Activated CD8-positive, alpha-beta memory T cell treated with anti-CD3 and anti-CD28 coated beads for 48 hours (primary cell): ENCODE results near the gene RPS6KL1.

Experiments used
- DNase-seq, 3 experiments: peaks; one replicate each; pipeline ENCODE4 v3.0.0-alpha.2; 2020; ENCODE audit warnings: low read depth in 2 of 3, low spot score in 2 of 3

Gene RPS6KL1, protein sequence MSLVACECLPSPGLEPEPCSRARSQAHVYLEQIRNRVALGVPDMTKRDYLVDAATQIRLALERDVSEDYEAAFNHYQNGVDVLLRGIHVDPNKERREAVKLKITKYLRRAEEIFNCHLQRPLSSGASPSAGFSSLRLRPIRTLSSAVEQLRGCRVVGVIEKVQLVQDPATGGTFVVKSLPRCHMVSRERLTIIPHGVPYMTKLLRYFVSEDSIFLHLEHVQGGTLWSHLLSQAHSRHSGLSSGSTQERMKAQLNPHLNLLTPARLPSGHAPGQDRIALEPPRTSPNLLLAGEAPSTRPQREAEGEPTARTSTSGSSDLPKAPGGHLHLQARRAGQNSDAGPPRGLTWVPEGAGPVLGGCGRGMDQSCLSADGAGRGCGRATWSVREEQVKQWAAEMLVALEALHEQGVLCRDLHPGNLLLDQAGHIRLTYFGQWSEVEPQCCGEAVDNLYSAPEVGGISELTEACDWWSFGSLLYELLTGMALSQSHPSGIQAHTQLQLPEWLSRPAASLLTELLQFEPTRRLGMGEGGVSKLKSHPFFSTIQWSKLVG

DNA sequence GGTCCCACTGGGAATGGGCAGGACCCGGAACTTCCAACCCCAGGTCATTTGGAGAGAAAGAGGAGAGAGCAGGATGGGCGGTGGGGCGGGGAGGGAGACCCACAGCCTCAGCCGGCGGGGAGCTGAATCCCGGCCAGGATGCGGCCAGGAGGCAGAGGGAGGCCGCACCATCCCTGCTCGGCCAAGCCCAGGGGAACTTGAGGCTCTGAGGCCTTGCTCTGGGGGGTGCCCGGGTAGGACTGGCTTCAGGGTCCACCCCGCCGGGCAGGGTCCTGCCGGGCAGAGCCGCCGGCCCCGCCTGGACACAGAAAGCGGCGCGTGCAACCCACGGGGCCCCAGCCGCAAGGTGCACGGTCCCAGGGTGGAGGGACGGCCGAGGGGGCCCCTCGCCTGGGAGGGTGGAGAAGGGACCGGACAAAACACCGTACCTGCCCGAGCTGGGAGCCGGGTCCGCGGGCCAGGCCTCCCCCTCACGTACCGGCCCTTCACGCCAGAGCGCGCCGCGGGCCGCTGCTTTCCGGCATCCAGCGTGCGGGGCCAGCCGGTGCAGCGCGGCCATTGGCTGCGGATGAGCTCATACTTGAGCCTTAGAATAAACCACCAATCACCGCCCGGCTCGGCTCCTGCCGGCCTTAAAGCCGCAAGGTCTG is at the start of gene RPS6KL1:
TSS of gene RPS6KL1 (minus strand) at position 509 of the 650 bp plus-strand sequence. CDS start 1,719 bp downstream, outside the sequence.
- DNase-seq = peak in 2 of 3 experiments; percentile 46

DNA sequence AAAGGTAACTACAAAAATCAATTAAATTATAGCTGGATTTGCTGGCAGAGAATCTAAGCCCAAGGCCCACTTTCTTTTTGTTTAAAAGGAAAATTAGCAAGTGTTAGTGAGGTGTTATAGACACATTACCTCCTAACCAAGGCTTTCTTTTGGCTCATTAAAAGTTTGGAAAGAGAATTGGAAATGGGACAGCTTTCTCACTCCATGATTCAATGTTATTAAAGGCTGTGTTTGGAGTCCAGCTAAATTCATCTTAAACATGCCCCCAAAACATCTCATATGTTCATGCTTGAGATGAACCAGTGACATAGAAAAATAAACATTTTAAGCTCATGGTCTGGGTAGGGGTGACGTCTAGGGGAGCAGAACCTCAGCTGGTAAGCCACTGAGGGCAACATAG is 45.8 kb upstream of the RPS6KL1 start:
- no peak for DNase-seq

DNA sequence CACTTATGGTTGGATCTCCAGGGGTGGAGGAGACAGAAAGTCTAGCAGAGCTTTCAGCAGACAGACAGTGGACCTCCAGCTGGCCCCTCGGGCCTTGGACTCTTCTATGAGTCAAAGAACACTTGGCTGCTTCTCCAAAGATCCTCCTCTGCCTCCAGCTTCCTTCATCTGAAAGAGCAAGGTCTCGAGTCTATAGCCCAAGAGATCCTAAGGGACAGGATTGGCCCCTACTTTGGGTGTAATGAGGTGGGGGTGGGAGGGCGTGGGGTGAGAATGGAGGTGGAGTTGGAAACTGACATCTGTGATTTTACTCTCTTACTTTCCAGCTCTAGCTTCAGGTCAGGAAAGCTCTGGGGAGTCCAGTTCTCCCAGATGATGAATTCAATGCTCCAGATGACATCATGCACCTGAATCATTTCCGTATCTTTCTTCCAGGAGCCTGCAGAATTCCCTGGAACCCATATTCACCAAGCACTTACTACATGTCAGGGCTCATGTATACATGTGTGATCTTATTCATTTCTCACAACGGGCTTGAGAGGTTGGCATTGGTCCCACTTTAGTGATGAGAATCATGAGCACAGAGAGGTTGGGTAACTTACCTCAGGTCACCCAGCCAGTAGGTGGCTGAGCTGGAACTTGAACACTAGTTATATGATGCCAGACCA is 42.6 kb upstream of the RPS6KL1 start:
- no peak for DNase-seq

DNA sequence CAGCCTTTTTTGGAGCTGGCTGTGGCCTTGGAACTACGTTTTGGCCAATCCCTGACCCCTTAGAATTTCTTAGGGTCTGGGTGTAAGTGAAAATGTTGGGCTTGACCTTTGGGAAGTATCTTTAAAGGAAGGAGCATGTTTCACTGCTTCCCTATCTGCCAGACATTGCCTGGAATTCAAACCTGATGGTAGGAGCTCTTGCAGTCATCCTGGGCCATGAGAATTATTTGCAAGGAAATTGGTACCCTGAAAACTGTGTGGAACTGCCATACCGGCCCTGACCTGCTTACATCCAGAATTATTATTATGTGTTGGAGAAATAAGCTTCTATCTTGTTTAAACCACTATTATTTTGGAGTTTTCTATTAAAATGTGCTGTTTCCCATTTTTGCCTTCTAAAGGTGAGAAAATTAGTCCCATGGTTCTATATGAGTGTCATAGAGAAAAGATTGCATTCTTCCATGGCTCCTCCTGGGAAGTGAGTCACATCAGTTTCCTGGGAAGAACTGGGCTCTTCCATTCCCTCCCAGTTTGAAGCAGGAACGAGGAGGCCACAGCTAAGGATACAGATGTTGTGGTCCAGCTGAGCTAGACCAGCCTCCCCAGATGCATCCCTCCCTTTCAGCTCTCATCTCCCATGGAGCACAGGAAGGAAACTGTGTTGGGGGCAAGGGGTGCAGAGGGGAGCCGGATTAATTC is 41.9 kb upstream of the RPS6KL1 start:
- no peak for DNase-seq

DNA sequence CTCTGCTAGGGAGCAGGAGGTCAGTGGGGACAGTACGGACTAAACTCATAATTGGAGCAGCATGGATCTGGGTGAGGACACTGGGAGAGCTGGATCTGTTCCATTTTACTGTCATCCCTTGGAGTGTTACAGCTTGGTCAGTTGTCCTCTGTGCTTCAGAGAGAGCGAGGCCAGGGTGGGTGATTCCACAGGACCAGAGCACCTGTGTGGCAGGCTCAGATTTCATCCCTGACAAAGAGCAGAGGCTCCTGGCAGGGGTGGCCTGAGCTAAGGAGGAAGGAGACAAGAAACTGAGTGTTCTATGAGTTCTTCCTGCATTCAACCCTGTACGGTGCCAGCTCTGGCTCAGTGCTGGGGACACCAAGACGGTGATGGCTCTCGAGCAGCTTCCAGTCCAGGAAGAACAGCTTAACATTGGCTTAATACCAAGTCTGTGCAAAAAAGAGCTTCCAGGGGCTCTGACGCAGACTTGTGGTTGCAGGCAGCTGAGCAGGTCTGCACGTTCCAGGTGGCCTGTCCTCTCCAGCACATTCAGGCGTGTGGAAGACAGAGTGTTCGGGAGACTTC is 40.7 kb upstream of the RPS6KL1 start:
- DNase-seq = no peak

DNA sequence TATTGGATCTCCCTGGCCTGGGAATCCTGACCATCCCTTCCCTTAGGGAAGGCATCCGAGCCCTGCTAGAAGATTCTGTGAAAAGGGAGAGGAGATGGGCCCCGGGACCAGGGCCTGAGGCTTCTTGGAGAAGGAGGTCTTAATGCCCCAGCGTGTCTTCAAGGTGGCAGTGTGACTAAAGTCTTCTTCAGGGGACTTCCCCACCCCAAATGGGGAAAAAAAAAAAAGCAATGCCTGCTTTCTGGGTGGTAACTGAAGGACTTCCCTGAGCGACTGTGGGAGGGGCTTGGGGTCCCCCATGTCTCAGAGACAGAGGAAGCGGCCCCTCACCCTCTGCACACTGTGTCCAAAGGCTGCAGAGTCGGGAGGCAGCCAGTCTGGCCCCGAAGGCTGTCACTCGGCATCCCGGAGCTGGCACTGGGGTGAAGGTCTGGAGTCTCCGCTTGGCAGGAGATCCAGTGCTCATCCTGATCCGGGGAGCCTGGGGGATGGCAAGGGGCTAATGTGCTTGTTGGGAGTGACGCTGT is 40.2 kb upstream of the RPS6KL1 start:
- DNase-seq = no peak

DNA sequence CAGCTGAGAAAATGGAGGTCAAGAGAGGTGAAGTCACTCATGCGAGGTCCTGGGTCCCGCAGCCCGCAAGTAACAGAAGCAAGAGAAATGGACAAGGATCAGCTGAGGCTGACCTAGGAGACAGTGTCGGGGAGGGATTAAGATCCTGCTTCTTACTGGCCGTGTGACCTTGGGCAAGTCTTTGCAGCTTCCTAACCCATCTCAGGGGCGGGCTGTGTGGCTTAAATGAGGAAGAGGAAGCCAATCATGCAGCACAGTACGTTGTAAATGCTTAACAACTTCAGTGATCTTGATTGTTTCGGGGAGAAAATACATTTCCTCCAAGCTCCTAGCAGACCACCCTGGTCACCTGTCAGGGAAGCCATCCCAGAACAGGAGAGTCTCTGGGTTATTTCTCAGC is 39.4 kb upstream of the RPS6KL1 start:
- DNase-seq = no peak

DNA sequence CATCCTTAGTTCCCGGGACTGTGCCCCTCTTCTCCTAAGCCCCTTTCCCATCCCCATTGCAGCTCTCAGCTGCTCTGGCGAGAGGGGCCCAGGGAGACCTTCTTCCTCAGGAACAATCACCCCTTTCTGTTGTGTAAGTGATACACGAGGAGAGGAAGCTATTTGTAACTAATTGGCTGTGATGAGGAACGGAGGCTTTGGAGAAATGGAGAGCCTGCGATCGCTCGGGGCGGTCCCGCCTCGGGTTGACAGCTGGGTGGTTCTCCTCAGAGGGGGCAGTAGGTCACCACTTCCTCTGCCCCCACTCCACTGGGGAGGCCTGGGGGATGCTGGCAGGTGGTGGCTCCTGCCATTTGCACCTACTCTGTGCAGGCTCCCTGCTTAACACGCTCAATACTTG is 39.0 kb upstream of the RPS6KL1 start:
- no peak for DNase-seq

DNA sequence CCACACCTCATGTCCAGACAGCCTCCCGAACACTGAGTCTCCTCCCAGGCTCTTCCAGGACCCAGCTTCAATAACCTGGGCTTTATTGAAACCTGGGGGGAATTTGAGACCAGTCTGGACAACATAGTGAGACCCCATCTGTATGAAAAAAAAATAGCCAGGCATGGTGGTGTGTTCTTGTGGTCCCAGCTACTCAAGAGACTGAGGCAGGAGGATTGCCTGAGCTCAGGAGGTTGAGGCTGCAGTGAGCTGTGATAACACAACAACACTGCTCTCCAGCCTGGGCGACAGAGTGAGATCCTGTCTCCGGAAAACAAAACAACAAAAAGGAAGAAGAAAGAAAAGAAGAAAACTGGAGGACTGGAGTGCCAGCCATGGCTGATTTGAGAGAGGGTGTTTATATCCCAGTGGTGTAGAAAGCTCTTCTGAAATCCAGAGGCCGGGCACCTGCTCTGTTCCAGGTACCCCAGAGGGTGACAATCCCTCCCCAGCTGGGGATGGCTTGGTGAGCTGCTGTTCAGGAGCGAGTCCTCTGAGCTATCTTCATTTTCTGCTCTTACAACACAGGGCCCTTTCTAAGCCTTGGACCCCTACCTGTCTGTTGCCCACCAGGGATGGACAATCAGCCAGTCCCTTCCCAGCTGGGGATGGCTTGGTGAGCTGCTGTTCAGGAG is 38.3 kb upstream of the RPS6KL1 start:
- DNase-seq = no peak

DNA sequence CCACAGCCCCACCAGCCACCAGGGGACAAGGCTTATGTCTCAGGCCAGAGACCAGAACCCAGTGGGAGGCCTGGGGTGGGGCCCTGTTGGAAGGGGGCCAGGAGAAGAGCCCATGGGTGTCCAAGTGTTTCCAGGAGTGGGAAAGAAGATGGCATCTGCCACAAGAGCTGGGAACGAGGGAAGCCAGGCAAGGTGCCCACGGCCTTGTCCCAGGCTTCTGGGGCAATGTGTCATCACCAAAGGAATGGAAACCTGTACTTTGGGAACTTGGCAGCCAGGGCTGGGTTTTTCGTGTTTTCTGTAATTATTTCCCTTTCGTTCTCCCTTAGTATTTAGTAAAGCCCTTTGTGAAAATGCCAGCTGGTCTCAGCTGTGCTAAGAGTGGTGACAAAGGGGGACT is 37.7 kb upstream of the RPS6KL1 start:
- DNase-seq = no peak

DNA sequence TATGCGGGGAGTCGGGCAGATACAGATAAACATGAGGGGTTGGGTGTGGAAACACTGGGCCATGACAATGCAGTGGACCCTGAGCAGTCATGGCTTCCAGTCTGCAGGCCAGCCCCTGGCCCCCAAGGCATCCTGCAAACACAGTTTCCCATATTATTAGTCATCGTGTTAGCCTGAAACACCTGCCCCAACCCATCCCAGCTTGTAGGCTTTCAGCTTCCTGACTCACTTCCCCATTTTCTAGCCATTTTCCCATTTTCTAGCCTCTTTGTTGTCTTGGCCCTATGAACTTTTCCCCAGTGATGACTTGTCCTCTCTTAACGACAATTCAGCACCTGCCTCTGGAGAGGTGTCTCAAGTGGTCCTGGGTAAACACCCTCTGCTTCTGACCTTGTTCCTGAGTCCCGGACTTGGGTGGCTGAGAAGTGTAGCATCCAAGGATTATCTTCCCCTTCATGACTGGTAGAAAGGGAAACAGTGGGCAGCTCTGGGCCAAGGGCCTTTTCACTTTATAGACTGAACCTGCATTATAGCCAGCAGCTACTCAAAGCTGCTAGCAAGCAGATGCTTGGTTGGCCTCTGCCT is 36.6 kb upstream of the RPS6KL1 start:
- DNase-seq = no peak

DNA sequence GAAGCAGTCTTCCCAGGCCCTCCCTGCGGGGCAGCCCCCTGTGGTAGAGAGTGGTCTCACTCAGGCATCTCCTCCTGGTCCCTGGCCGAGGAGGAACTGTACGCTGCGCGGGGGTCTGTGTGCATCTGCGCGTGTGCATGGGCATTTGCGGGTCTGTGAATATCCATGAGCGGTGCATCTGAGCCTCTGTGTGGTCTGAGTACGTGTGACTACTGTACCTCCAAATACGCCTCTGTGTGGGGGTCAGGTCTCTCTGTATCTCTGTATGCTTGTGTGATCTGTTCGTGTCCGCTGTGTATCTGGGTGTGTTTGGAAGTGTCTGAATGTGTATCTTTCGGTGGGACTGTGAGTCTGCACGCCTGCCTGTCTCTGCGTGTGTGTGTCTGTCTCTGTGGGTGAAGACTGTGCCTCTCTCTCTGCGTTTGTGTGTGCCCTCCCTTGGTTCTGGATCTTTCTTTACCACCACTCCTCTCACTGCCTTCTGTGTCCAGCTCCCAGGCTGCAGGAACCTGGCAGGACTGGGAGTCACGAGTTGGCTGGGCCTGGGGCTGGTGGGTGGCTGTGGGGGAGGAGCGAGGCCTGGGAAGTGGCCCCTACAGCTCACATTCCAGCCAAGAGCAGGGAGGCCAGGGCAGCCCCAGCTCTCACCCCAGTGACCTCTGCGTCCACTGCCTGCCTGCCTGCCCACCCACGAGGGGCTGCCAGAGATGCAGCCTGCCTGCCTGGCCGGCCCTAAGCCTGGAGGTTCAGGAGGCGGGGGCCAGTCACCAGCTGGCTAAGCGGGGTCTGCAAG is 33.4 kb upstream of the RPS6KL1 start:
- DNase-seq = no peak

DNA sequence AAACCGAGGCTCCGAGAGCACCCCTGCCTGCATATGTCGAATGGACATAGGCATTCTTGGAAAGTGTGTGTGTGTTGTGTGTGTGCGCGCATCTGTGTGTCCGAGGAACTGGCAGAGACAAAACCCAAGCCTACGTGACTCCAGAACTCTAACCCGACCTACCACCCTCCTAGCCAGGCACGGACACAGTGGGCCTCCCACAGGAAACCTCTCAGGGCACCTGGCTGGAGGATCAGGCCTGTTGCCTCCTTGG is 32.9 kb upstream of the RPS6KL1 start:
- no peak for DNase-seq

DNA sequence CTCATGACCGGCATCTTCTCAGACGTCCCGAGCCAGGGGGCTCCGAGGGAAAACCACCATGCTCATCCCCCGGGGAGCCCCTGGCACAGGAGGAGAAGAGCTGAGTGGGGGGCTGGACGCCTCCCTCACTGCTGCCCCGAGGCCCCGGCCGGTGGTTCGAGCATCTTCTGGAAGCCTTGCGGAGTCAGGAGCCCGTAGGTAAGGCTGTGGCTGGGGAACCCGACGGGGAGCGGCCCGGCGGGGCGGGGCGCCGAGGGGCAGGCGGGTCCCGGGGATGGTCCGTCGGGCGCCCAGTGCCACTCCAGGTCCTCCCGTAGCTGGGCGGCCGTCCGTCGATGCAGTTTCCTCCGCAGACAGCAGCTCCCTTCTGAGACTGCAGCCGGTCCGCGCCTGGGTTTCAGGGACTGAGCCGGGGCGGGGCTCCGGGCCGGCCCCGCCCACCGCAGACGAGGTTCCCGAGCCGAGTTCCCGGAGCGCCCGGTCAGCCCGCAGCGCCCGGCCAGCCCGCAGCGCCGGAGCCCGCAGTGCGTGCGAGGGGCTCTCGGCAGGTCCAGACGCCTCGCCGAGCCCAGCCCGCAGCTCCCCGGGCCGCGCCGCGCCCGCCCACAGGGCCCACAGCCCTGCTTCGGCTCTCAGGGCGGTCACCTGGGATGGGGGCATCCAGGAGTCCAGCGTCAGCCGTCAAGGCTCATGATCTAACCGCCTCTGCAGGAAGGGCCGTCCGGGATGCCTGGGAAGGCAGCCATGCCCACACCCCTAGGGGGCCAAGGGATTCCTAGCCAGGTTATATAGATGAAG is 32.4 kb upstream of the RPS6KL1 start, which contains the start of gene PGF:
TSS of gene PGF (minus strand) at position 369 of the 798 bp plus-strand sequence. CDS start at position 14, 355 bp downstream.
- no peak for DNase-seq

DNA sequence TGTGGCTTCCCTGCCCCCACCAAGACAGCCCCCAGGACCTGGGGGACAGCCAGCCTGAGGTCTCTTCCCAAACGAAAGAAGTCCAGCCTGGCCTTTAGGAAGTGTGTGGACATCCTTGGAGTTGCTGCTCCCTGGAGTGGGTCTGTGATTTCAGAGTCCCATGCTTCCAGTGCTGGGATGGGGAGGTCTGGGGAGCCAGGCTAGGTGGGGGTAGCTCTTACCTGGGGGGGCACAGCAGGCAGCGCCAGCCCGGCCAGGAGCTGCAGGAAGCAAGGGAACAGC is 31.8 kb upstream of the RPS6KL1 start:
- no peak for DNase-seq

DNA sequence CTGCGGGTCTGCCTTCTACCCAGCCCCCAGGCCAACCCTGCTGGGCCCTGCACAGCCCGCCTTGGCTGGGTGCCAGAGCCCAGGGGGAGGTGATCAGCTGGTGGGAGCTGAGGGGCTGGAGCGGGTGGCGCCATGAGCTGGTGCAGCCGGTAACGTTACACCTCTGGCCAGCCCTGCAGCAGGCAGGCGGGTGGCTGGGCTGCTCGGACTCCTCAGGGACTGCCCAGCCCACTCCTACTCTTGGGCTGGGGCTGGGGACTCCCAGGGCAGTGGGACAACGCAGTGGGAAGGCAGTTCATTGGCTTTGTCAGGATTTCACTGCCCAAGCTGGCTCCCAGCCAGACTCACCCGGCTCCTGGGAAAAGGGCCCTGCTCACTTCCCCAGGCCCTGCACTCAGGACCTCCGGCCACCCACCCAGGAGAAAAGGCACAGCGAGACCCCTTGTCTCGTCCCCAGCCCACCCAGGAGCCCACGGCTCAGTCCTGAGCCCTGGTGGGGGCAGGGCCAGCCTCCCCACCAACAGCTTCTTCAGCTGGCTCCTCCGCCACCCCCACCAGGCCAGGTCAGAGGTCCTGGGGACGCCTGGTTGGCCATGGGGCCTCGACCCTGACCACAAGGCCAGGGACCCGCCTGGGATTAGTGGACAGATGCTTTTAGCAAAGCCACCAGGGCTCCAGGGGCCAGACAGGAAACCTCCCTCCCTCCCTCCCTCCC is 31.3 kb upstream of the RPS6KL1 start:
- DNase-seq = no peak

DNA sequence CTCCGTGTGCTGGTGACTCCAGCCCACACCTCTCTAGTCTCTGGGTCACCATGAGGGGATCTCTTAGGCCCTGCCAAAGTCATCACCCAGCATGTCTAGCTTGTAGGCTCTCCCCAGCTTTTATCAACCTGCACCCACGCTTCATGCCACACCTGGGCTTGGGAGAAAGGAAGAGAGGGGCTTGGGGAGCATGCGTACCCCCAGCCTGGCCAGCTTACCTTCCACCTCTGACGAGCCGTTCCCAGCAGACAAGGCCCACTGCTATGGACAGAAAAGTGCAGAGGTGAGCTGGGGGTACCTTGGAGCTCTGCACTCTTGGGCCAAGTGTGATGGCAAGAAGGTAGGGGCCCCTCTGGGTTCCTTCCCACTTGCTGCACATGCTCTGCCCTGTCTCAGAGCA is 30.6 kb upstream of the RPS6KL1 start:
- DNase-seq = no peak
